Measurements from ENCODE around the gene RAB4A.

- TF ChIP-seq CTCF (IDR thresholded peaks at IDR 0.05; ENCODE audit: poor library complexity, severe bottlenecking) (no peak), SMC3 (conservative IDR thresholded peaks at IDR 0.05; ENCODE audit: poor library complexity) (no peak), EZH2 (IDR thresholded peaks at IDR 0.05; ENCODE audit: borderline replicate concordance, insufficient read depth, low read length, poor library complexity, severe bottlenecking) (no peak), POLR2AphosphoS5 (IDR thresholded peaks at IDR 0.05) (no peak)
These were observed 74.2 kb downstream of the RAB4A start for GRCh38 chr1:229344937-229345684.

Measured in neural cell (in vitro differentiated cells).